ENCODE results near the gene ARMC7.

GRCh38 chr17:75090871-75091854 is 18.6 kb upstream of the ARMC7 start:
- TF ChIP-seq CTCF (IDR thresholded peaks at IDR 0.05) (no peak), POLR2AphosphoS5 (IDR thresholded peaks at IDR 0.05) (no peak)

Measured in breast epithelium (tissue), 3 donors.